SK-N-SH (cell line): ENCODE measurements around the gene GPR3. TPM values are rescaled to one million over a fixed set of nuclear protein-coding genes. Genes with fewer than 3 reads are reported as not detected.

Experiments
- CTCF ChIA-PET: fragments of 300-600, 350-600 bp; formaldehyde crosslinking; extraction: SDS; loops from one replicate; lab custom pipeline; 2021; lab: Yijun Ruan, JAX
- POLR2A ChIA-PET: fragments of 350-600 bp; sonication (Branson Sonifier 250); formaldehyde crosslinking; extraction: SDS; loops from one replicate; lab custom pipeline; 2020; ENCODE audit warnings: antibody characterized with exemption, inconsistent platforms; lab: Yijun Ruan, JAX
- DNase-seq: peaks from one replicate; pipeline ENCODE4 v3.0.0; 2012
- H2AFZ ChIP-seq: fragments of 200-600 bp; sonication (generic); 2 replicates; pipeline ENCODE4 v1.8.1; 2016; ENCODE audit warnings: antibody characterized with exemption, mild to moderate bottlenecking, low read depth
- H3F3A ChIP-seq: fragments of 200-600 bp; sonication (generic); replicated peaks from 2 replicates; pipeline ENCODE3; 2016; ENCODE audit warnings: antibody characterized with exemption, mild to moderate bottlenecking; ENCODE audit not compliant: insufficient read depth
- H3K27ac ChIP-seq, 2 experiments: fragments of 200-500 bp in 1 of 2; fragments of 200-600 bp in 1 of 2; sonication (Bioruptor generic) in 1 of 2; sonication (generic), shearing (Covaris generic) in 1 of 2; 2 replicates each; pipeline versions ENCODE4 v1.5.1 to v1.6.1; 2014 to 2016; ENCODE audit warnings: low read depth in 2 of 2, inconsistent platforms in 1 of 2, low read length in 1 of 2, mild to moderate bottlenecking in 1 of 2, mixed read lengths in 1 of 2
- H3K27me3 ChIP-seq: fragments of 200-600 bp; sonication (generic), shearing (Covaris generic); 2 replicates; pipeline ENCODE4 v1.6.1; 2016; ENCODE audit warnings: mixed run types; ENCODE audit not compliant: insufficient read depth
- H3K36me3 ChIP-seq, 2 experiments: fragments of 200-500 bp in 1 of 2; fragments of 200-600 bp in 1 of 2; sonication (Bioruptor generic) in 1 of 2; sonication (generic) in 1 of 2; replicated peaks in 1 of 2; 2 replicates each; pipeline versions ENCODE3 to v1.5.1; 2014 to 2016; ENCODE audit warnings: low read length in 1 of 2, mild to moderate bottlenecking in 1 of 2; ENCODE audit not compliant: insufficient read depth in 2 of 2, control insufficient read depth in 1 of 2
- H3K4me1 ChIP-seq, 2 experiments: fragments of 200-500 bp in 1 of 2; fragments of 200-600 bp in 1 of 2; sonication (Bioruptor generic) in 1 of 2; sonication (generic), shearing (Covaris generic) in 1 of 2; 2 replicates each; pipeline versions ENCODE4 v1.5.1 to v1.6.1; 2014 to 2016; ENCODE audit warnings: low read depth in 1 of 2, low read length in 1 of 2, mixed run types in 1 of 2; ENCODE audit not compliant: insufficient read depth in 2 of 2, control insufficient read depth in 1 of 2
- H3K4me2 ChIP-seq: fragments of 200-600 bp; sonication (generic), shearing (Covaris generic); 2 replicates; pipeline ENCODE4 v1.6.1; 2017; ENCODE audit warnings: mixed run types
- H3K4me3 ChIP-seq, 2 experiments: fragments of 200-500 bp in 1 of 2; fragments of 200-600 bp in 1 of 2; sonication (Bioruptor generic) in 1 of 2; sonication (generic), shearing (Covaris generic) in 1 of 2; 2 replicates each; pipeline versions ENCODE4 v1.5.1 to v1.8.1; 2014 to 2016; ENCODE audit warnings: low read depth in 2 of 2, inconsistent platforms in 1 of 2, low read length in 1 of 2, mild to moderate bottlenecking in 1 of 2, mixed read lengths in 1 of 2, moderate library complexity in 1 of 2
- H3K79me2 ChIP-seq: fragments of 200-600 bp; sonication (generic); 2 replicates; pipeline ENCODE4 v1.8.1; 2017; ENCODE audit warnings: mild to moderate bottlenecking; ENCODE audit not compliant: insufficient read depth
- H3K9ac ChIP-seq: fragments of 200-600 bp; sonication (generic); 2 replicates; pipeline ENCODE4 v1.6.1; 2017; ENCODE audit warnings: mixed run types
- H3K9me2 ChIP-seq: fragments of 200-600 bp; sonication (generic); 2 replicates; pipeline ENCODE4 v1.6.1; 2017; ENCODE audit warnings: mixed run types
- H3K9me3 ChIP-seq: fragments of 200-600 bp; sonication (generic); 2 replicates; pipeline ENCODE4 v1.6.1; 2017; ENCODE audit warnings: mixed run types, mild to moderate bottlenecking, moderate library complexity
- H4K20me1 ChIP-seq: fragments of 200-600 bp; sonication (generic); 2 replicates; pipeline ENCODE4 v1.6.1; 2017; ENCODE audit warnings: mild to moderate bottlenecking, mixed run types; ENCODE audit not compliant: insufficient read depth
- CHD2 ChIP-seq: fragments of 150-350 bp; IDR thresholded peaks from 2 replicates; pipeline ENCODE4 v1.6.1; 2018; ENCODE audit warnings: low read length; ENCODE audit not compliant: partially characterized antibody
- EP300 ChIP-seq, 2 experiments: IDR thresholded peaks; 2 replicates each; pipeline versions ENCODE4 v1.4.0 to v1.6.1; 2012; ENCODE audit warnings: borderline replicate concordance in 1 of 2, low read depth in 1 of 2, low read length in 1 of 2
- FOXJ3 ChIP-seq: sonication (generic); formaldehyde crosslinking; IDR thresholded peaks from 2 replicates; pipeline ENCODE4 v1.5.1; 2020; ENCODE audit warnings: mild to moderate bottlenecking, missing genetic modification reagents
- MEF2A ChIP-seq: IDR thresholded peaks from 2 replicates; pipeline ENCODE4 v1.4.0; 2012; ENCODE audit warnings: low read depth, borderline replicate concordance
- MXI1 ChIP-seq: IDR thresholded peaks from 2 replicates; pipeline ENCODE4 v1.6.1; 2012; ENCODE audit warnings: mild to moderate bottlenecking, low read depth, low read length, improper control_type of control experiment
- NFIC ChIP-seq: IDR thresholded peaks from 2 replicates; pipeline ENCODE4 v1.4.0; 2012; ENCODE audit warnings: borderline replicate concordance
- RXRA ChIP-seq: IDR thresholded peaks from 2 replicates; pipeline ENCODE4 v1.4.0; 2012; ENCODE audit warnings: low read depth, mild to moderate bottlenecking, borderline replicate concordance
- SIN3A ChIP-seq: IDR thresholded peaks from 2 replicates; pipeline ENCODE4 v1.6.1; 2012; ENCODE audit warnings: low read depth, mild to moderate bottlenecking, low read length, moderate library complexity, borderline replicate concordance
- TAF1 ChIP-seq: IDR thresholded peaks from 2 replicates; pipeline ENCODE4 v1.6.1; 2012; ENCODE audit warnings: low read depth, mild to moderate bottlenecking, low read length, moderate library complexity, borderline replicate concordance
- TCF12 ChIP-seq: IDR thresholded peaks from 2 replicates; pipeline ENCODE4 v1.4.0; 2012
- TEAD4 ChIP-seq: IDR thresholded peaks from 2 replicates; pipeline ENCODE4 v1.4.0; 2012; ENCODE audit warnings: mild to moderate bottlenecking, borderline replicate concordance; ENCODE audit not compliant: insufficient read depth
- USF2 ChIP-seq: fragments of 150-350 bp; IDR thresholded peaks from 2 replicates; pipeline ENCODE4 v1.6.1; 2017; ENCODE audit warnings: antibody characterized with exemption, low read length, low read depth, borderline replicate concordance
- YY1 ChIP-seq: IDR thresholded peaks from 2 replicates; pipeline ENCODE4 v1.4.0; 2012; ENCODE audit warnings: low read depth, mild to moderate bottlenecking
- ZBTB33 ChIP-seq: IDR thresholded peaks from 2 replicates; pipeline ENCODE4 v1.4.0; 2012; ENCODE audit warnings: low read depth, borderline replicate concordance
- WGBS: methylation state at CpG from one replicate; pipeline ENCODE4 v1.1.6; 2017; ENCODE audit warnings: low lambda C conversion rate; 5-methylcytosine and 5-hydroxymethylcytosine counted together
- polyA plus RNA-seq, 3 experiments: library from polyadenylated mRNA; depleted of rRNA; stranded (reverse); fragments of >200 nt; gene quantifications; 2 replicates each; pipeline ENCODE4 v1.2.3, GENCODE V29; 2012
- TF ChIP-seq, protein P1 (sequence below): fragments of 150-350 bp; IDR thresholded peaks from 2 replicates; pipeline ENCODE4 v1.6.1; 2016; ENCODE audit warnings: mild to moderate bottlenecking, low read depth, low read length
- TF ChIP-seq, protein P2 (sequence below): IDR thresholded peaks from 2 replicates; pipeline ENCODE4 v1.6.1; 2012; ENCODE audit warnings: mild to moderate bottlenecking, low read depth, low read length, moderate library complexity

GPR3 gene
- polyA plus RNA-seq, 1 of the 3 experiments (the other 2 are of a cell fraction): 6.0 TPM

DNA sequence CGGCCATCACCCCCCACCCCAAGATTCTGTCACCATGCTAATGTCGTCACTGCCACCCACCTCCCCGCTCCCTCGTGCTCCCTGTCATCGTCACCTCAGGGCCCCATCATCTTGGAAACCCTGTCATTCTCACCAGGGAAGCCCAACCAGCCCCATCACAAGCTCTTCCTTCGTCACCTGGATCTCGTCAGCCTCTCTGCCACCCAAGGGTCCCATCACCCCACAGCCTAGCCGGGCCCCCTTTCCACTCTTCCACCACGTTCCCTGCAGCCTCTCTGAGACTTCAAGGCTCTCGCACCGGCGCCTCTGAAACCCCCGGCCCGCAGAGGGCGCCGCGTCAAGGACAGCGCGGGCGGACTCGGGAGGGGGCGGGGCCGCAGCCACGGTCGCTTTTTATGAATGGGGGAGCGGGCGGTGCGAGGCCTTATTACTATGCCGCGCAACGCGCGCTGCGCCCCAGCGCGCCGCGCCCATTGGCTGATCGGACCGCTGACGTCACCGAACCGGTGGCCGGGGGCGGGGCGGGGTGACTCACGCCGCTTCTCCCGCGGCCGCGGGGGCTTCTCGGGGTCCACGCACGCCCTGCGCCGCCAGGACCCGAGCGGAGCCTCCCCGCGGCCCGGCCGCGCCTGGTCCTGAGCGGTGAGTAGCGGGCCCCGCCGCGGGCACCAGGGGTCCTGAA lies at the start of gene GPR3 (continued):
- TF ChIP-seq ZBTB33: no peak
- TF ChIP-seq SIN3A: no peak
- TF ChIP-seq EP300 (IDR thresholded peaks at IDR 0.05; ENCODE audit: borderline replicate concordance in 1 of 2, low read depth in 1 of 2, low read length in 1 of 2): no peak
- no peak for TF ChIP-seq YY1
- TF ChIP-seq RXRA: no peak
- no peak for TF ChIP-seq NFIC
- 0 out of 2 replicates have a peak, but pooled peaks have one; percentile 29 for TF ChIP-seq USF2
- TF ChIP-seq FOXJ3 (CRISPR knock-in tag): no peak
- TF ChIP-seq CHD2: peak; percentile 49
- no peak for TF ChIP-seq TEAD4
- no peak for TF ChIP-seq MEF2A
- no peak for TF ChIP-seq TCF12
- TF ChIP-seq TAF1: peak; percentile 41; the same call in 1 of the 2 replicates

- TF ChIP-seq, protein P1, sequence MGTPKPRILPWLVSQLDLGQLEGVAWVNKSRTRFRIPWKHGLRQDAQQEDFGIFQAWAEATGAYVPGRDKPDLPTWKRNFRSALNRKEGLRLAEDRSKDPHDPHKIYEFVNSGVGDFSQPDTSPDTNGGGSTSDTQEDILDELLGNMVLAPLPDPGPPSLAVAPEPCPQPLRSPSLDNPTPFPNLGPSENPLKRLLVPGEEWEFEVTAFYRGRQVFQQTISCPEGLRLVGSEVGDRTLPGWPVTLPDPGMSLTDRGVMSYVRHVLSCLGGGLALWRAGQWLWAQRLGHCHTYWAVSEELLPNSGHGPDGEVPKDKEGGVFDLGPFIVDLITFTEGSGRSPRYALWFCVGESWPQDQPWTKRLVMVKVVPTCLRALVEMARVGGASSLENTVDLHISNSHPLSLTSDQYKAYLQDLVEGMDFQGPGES: no peak
- TF ChIP-seq MEF2A: no peak
- TF ChIP-seq, protein P2, sequence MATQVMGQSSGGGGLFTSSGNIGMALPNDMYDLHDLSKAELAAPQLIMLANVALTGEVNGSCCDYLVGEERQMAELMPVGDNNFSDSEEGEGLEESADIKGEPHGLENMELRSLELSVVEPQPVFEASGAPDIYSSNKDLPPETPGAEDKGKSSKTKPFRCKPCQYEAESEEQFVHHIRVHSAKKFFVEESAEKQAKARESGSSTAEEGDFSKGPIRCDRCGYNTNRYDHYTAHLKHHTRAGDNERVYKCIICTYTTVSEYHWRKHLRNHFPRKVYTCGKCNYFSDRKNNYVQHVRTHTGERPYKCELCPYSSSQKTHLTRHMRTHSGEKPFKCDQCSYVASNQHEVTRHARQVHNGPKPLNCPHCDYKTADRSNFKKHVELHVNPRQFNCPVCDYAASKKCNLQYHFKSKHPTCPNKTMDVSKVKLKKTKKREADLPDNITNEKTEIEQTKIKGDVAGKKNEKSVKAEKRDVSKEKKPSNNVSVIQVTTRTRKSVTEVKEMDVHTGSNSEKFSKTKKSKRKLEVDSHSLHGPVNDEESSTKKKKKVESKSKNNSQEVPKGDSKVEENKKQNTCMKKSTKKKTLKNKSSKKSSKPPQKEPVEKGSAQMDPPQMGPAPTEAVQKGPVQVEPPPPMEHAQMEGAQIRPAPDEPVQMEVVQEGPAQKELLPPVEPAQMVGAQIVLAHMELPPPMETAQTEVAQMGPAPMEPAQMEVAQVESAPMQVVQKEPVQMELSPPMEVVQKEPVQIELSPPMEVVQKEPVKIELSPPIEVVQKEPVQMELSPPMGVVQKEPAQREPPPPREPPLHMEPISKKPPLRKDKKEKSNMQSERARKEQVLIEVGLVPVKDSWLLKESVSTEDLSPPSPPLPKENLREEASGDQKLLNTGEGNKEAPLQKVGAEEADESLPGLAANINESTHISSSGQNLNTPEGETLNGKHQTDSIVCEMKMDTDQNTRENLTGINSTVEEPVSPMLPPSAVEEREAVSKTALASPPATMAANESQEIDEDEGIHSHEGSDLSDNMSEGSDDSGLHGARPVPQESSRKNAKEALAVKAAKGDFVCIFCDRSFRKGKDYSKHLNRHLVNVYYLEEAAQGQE: no peak
- TF ChIP-seq TCF12: no peak
- no peak for TF ChIP-seq TEAD4
- TF ChIP-seq USF2: no peak
- no peak for TF ChIP-seq MXI1
- 83% methylated on average over 5 of the region's 31 CpGs for WGBS
- Histone ChIP-seq H3K9me2 (no peaks in the 10 kb centered on the region), H3K4me3 (no peak overlapping the region), H2AFZ (no peak overlapping the region), H3K79me2 (no peaks in the 10 kb centered on the region), H3F3A (no peaks in the 10 kb centered on the region), H3K36me3 (no peaks in the 10 kb centered on the region), H3K9me3 (no peaks in the 10 kb centered on the region), H4K20me1 (no peaks in the 10 kb centered on the region), H3K27me3 (no peaks in the 10 kb centered on the region), H3K27ac (no peak overlapping the region), H3K4me1 (peaks cover 0 to 8% of the 10 kb centered on the region in 2 experiments; a peak in 2 of 4 replicates), H3K9ac (no peak overlapping the region), H3K4me2 (no peak overlapping the region)
- CTCF ChIA-PET: interaction anchor here (0.9 to 4.7 kb wide), 9 partner anchors 10 to 48 kb away, joined by 3 to 40 read pairs (median 7); partner anchors contain the start of gene MAP3K6
- POLR2A ChIA-PET: interaction anchor here (0.6 kb wide), 1 partner anchor 22 kb away, joined by 3 read pairs; no protein-coding TSS in a partner anchor
- DNase-seq: no peak
Measured at GRCh38 chr1:27342778-27343638, 49.4 kb upstream of the GPR3 start.
